Activated naive CD8-positive, alpha-beta T cell treated with anti-CD3 and anti-CD28 coated beads, Interleukin-2, amount 10 ng/mL, durations not matched to agents 7 days and 5 days (primary cell): ENCODE results near the gene PHLDA3. TPM values are rescaled to one million over a fixed set of nuclear protein-coding genes. Genes with fewer than 3 reads are reported as not detected.

Experiments used
- ATAC-seq: fragments of 150-1000 bp; cut with Tn5 transposase; one replicate; pipeline ENCODE4 v1.10.0; 2021; ENCODE audit warnings: low read depth, moderate library complexity
- POLR2A ChIA-PET: fragments of 350-600 bp; sonication (Branson Sonifier 250); formaldehyde crosslinking; loops from one replicate; lab custom pipeline; 2021; ENCODE audit warnings: antibody characterized with exemption; lab: Charles Lee
- DNase-seq: peaks from one replicate; pipeline ENCODE4 v3.0.0; 2021
- H3K27ac Mint-ChIP-seq: one replicate; pipeline ENCODE4 v1.8.0; 2022; ENCODE audit warnings: mild to moderate bottlenecking, mixed read lengths
- H3K27me3 Mint-ChIP-seq: one replicate; pipeline ENCODE4 v1.8.0; 2022; ENCODE audit warnings: mild to moderate bottlenecking, moderate library complexity, mixed read lengths
- H3K36me3 Mint-ChIP-seq: one replicate; pipeline ENCODE4 v1.8.0; 2021; ENCODE audit warnings: mild to moderate bottlenecking, mixed read lengths
- H3K4me1 Mint-ChIP-seq: one replicate; pipeline ENCODE4 v1.8.0; 2021; ENCODE audit warnings: mixed read lengths
- H3K4me3 Mint-ChIP-seq: one replicate; pipeline ENCODE4 v1.8.0; 2022; ENCODE audit warnings: mild to moderate bottlenecking, moderate library complexity, mixed read lengths
- H3K9me3 Mint-ChIP-seq: one replicate; pipeline ENCODE4 v1.8.0; 2021; ENCODE audit warnings: mixed read lengths
- total RNA-seq, 2 experiments: library from RNA; stranded (reverse); gene quantifications; one replicate each; pipeline ENCODE4 v1.2.3, GENCODE V29; 2021

Gene PHLDA3
- total RNA-seq, 2 experiments from 2014 or later, result 11.3 to 13.2 TPM

DNA sequence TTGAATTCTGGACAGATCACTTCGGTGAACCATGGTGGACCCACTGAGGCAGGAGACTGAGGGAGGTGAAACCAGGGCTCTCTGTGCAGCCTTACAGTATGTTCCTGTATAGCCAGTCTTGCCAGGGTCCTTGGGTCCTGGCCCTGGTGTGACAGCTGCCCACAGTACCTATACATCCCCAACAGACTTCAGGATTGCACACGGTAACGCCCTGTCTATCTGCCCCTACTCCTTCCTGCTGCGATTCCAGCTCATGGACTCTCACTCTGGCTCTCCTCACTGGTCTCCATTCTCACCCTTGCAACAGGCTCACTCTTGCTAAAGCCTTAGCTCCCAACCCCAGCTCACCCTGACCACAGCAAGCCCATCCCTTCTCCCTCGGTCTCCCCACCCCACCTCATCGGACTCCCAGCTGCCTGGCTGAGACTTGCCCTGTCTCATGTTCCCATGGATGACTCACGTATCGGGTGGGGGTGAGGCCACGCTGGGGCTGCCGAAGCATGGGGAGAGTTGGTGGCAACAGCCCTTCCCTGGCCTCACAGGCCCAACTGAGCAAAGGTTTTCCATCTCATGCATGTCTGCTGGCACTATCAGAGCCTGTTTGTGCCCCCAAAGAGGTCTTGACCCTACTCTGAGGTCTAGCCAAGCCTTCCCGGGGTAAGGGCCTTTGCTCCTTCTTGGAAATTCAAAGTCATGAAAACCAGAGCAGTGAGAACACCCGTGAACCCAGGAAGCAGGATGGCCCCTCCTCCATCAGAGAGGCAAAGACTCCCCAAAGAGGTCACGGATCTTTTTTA lies 7.1 kb downstream of the PHLDA3 start:
- Mint-ChIP-seq H3K27me3 (peaks cover 15% of the 10 kb centered on the region), H3K9me3 (no peaks in the 10 kb centered on the region), H3K36me3 (peaks cover 3% of the 10 kb centered on the region), H3K4me3 (no peak overlapping the region), H3K27ac (no peak overlapping the region), H3K4me1 (peaks cover 2% of the 10 kb centered on the region)
- ATAC-seq (no peak), DNase-seq (no peak)
- POLR2A ChIA-PET, result no interaction called here

DNA sequence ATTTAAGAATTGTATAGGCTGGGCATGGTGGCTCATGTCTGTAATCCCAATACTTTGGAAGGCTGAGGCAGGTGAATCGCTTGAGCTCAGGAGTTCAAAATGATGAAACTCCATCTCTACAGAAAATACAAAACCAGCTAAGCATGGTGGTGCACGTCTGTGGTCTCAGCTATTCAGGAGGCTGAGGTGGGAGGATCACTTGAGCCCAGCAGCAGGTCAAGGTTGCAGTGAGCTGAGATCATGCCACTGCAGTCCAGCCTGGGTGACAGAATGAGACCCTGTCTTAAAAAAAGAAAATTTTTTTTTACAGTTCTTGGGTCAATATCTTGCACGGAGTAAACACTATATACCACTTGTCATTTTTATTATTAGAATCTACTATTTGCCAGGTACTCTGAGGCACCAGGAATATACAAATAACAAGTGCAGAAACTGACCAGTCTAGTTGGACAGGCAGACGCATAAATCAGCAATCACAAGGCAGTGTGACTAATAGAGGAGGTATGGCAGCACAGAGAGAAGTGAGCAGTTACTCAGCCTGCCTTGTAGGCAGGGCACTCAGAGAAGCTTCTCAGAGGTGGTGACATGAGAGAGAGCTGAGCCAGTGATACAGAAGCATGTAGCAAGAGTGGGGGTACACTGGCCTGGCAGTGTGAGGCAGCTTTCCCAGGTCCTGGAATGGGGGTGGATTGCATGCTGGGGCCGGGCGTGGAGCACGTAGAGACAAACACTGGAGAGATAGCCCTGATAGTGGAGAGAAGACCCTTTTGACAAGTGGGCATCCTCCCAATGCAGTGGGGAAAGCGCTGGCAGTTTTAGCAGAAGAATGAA lies 8.0 kb downstream of the PHLDA3 start:
- Mint-ChIP-seq H3K27ac (no peak overlapping the region), H3K9me3 (no peaks in the 10 kb centered on the region), H3K36me3 (peaks cover 3% of the 10 kb centered on the region), H3K27me3 (peaks cover 17% of the 10 kb centered on the region), H3K4me1 (no peaks in the 10 kb centered on the region), H3K4me3 (no peak overlapping the region)
- POLR2A ChIA-PET, result interaction anchor here (0.6 to 1.4 kb wide), 2 partner anchors 8 to 26 kb away, joined by 3 to 5 read pairs; partner anchors contain the start of gene PHLDA3
- DNase-seq (no peak), ATAC-seq (no peak)

DNA sequence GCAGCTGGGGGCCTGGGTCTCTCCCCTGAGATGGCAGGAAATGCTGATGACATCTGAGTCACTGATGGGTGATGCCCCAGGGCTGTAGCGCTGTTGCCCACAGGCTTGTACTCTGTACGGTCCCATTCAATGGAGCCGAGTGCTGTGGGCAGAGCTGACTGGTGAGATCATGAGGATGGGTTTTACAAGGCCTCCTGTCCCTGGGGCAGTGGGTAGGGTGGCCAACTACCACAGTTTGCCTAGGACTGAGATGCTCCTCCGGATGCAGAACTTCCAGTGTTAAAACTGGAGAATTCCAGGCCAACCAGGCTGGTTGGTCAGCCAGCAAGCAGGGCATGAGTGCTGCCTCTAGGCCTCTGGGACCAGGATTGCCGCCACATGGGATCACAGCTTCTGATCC lies 9.2 kb downstream of the PHLDA3 start:
- Mint-ChIP-seq H3K9me3 (no peaks in the 10 kb centered on the region), H3K36me3 (no peaks in the 10 kb centered on the region), H3K4me3 (no peak overlapping the region), H3K27ac (no peak overlapping the region), H3K27me3 (peaks cover 19% of the 10 kb centered on the region), H3K4me1 (peaks cover 2% of the 10 kb centered on the region)
- POLR2A ChIA-PET, result interaction anchor here (1.4 kb wide), 1 partner anchor 9 kb away, joined by 5 read pairs; the partner anchor contains the start of gene PHLDA3
- DNase-seq (no peak), ATAC-seq (no peak)

DNA sequence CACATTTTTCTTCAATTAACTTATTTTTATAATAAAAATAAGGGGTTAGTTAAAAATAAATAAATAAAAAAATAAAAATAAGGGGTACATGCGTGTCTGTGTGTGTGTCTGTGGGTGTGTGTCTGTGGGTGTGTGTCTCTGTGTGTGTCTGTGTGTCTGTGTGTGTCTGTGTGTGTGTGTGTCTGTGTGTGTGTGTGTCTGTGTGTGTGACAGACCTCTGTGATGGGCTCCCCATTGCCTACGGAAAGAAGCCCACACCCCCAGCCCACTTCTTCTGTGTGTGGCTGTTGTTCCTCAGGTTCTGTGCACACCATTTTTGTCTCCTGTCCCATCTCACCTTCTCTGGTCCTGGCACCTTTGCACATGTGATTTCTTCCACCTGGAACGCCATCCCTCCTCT lies 9.9 kb downstream of the PHLDA3 start:
- Mint-ChIP-seq H3K27me3 (peaks cover 22% of the 10 kb centered on the region), H3K4me3 (no peak overlapping the region), H3K4me1 (peaks cover 7% of the 10 kb centered on the region), H3K9me3 (no peaks in the 10 kb centered on the region), H3K27ac (no peak overlapping the region), H3K36me3 (no peaks in the 10 kb centered on the region)
- ATAC-seq, result no peak
- no peak for DNase-seq
- POLR2A ChIA-PET, result no interaction called here

DNA sequence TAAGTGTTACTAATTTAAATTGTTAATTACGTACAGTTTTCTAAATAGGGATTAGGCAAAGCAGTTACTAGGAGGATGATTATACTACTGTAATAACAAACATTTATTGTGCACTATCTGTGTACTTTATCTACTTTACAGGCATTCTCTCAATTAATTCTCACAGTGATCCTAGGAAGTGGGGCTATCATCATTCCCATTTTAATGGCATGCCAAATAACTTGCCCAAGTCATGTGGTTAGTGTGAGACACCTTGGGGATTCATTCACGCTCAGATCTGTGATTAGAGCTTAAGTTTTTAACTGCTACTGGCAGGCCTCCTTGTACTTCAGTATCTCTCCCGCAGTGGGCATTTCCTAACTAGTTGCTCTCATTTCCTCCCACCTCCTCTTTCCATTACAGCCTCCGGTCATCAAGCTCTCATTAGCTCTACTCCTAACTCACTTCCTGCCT lies 11.5 kb downstream of the PHLDA3 start:
- no peak overlapping the region for H3K27ac Mint-ChIP-seq
- no peak for ATAC-seq
- peaks cover 13% of the 10 kb centered on the region for H3K4me1 Mint-ChIP-seq
- peaks cover 24% of the 10 kb centered on the region for H3K27me3 Mint-ChIP-seq
- H3K36me3 Mint-ChIP-seq, result no peaks in the 10 kb centered on the region
- POLR2A ChIA-PET, result no interaction called here
- no peaks in the 10 kb centered on the region for H3K9me3 Mint-ChIP-seq
- no peak for DNase-seq
- no peak overlapping the region for H3K4me3 Mint-ChIP-seq

DNA sequence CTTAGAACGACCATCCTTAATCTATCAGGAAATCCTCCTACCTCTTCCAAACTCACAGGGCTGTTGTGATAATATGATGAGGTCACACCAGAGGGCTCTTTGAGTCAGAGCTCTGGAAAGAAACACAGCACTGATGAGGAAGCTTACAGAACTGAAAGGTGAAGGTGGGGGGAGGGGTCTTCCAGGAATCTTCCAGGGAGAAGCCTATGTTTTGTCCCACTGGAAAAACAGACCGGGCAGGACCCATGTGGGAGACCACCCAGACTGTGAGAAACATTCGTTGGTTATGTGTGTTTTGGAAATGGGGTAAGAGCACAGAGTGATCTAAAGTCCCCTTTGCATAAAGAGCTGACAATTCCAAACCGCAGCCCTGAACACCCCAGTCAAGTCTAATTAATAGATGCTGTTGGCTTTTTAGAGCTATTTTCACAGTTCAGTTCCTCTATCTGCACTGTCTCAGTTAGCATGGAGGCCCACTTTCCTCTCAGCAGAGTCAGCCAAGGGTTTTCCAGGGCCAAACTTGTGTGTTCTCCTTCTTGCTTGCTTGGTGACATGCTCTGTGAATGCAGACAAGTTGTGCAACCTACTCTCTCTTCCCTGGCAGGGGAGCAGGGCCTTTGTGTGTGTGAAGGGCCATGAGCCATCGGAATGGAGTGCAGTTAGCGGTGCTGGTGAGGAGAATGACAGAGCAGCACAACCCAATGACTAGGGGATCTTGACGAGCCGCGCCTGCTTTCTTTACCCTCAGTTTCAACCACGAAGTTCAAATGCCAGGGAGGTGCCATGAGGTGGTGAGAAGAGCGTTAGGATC lies 12.3 kb downstream of the PHLDA3 start:
- DNase-seq (no peak), ATAC-seq (no peak)
- H3K27ac Mint-ChIP-seq, result no peak overlapping the region
- H3K4me3 Mint-ChIP-seq, result no peak overlapping the region
- no peaks in the 10 kb centered on the region for H3K36me3 Mint-ChIP-seq
- no peaks in the 10 kb centered on the region for H3K9me3 Mint-ChIP-seq
- H3K27me3 Mint-ChIP-seq, result peaks cover 30% of the 10 kb centered on the region
- POLR2A ChIA-PET, result no interaction called here
- H3K4me1 Mint-ChIP-seq, result peaks cover 13% of the 10 kb centered on the region

DNA sequence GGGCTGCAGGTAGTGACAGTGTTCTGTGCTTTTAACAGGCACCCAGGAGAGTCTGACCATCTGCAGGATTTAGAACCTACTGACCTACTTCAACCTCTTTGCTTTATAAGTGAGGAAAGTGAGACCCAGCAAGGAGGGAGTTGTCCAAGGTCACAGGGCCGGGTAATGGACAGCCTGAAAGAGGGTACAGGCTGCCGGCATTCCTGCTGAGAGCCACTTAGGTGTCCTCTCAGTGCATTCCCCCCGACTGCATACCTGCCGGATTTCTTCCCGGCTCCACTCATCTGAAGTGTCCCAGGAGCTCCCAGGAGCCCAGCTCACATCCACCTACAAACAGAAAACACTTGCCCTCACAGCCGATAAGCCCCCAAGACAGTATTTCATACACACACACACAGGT lies 13.9 kb downstream of the PHLDA3 start:
- ATAC-seq (no peak), DNase-seq (no peak)
- Mint-ChIP-seq H3K4me3 (no peak overlapping the region), H3K27ac (no peak overlapping the region), H3K4me1 (peaks cover 16% of the 10 kb centered on the region), H3K27me3 (peaks cover 34% of the 10 kb centered on the region), H3K9me3 (no peaks in the 10 kb centered on the region), H3K36me3 (no peaks in the 10 kb centered on the region)
- POLR2A ChIA-PET, result no interaction called here

DNA sequence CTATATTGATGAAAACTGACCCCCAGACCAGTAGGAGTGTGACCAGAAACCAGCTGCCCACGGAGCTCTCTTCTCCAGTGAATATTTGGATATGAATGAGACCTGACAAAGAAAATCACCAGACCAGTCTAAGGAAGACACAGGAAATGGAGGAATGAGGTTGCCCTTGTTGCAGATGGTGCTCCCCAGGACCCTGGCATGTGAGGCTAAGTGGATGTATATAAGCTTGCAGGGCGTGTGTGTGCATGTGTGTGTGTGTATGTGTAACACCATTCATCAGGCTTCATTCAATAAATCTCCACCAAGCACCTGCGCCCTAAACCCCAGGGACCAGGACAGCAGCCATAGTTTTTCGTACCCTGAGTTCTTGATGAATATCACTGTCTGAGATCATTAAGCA lies 14.4 kb downstream of the PHLDA3 start:
- POLR2A ChIA-PET, result no interaction called here
- H3K27ac Mint-ChIP-seq, result no peak overlapping the region
- H3K27me3 Mint-ChIP-seq, result peaks cover 36% of the 10 kb centered on the region
- peaks cover 18% of the 10 kb centered on the region for H3K4me1 Mint-ChIP-seq
- H3K9me3 Mint-ChIP-seq, result no peaks in the 10 kb centered on the region
- DNase-seq, result no peak
- ATAC-seq, result no peak
- H3K36me3 Mint-ChIP-seq, result no peaks in the 10 kb centered on the region
- no peak overlapping the region for H3K4me3 Mint-ChIP-seq

DNA sequence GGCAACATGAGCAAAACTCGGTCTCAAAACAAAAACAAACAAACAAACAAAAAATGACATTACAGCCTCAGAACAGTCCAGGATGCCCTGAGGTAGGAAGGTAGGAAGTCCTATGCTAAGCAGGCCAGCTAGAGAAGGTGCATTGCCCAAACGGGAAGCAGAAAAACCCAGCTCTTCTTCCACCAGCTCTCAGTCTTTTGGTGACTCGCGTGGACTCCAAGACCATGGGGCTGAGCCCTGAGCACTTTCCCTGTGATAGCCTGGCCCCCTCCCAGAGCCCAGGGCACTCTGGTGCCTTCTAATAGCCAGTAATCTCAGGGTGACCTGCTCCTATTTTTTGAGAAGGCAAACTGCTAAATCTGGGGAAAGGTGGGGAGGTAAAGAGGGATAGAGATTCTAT lies 16.1 kb downstream of the PHLDA3 start:
- H3K9me3 Mint-ChIP-seq, result no peaks in the 10 kb centered on the region
- ATAC-seq, result no peak
- DNase-seq, result no peak
- no peaks in the 10 kb centered on the region for H3K36me3 Mint-ChIP-seq
- H3K4me1 Mint-ChIP-seq, result peaks cover 20% of the 10 kb centered on the region
- H3K27ac Mint-ChIP-seq, result no peak overlapping the region
- H3K4me3 Mint-ChIP-seq, result no peak overlapping the region
- POLR2A ChIA-PET, result no interaction called here
- peaks cover 35% of the 10 kb centered on the region for H3K27me3 Mint-ChIP-seq

DNA sequence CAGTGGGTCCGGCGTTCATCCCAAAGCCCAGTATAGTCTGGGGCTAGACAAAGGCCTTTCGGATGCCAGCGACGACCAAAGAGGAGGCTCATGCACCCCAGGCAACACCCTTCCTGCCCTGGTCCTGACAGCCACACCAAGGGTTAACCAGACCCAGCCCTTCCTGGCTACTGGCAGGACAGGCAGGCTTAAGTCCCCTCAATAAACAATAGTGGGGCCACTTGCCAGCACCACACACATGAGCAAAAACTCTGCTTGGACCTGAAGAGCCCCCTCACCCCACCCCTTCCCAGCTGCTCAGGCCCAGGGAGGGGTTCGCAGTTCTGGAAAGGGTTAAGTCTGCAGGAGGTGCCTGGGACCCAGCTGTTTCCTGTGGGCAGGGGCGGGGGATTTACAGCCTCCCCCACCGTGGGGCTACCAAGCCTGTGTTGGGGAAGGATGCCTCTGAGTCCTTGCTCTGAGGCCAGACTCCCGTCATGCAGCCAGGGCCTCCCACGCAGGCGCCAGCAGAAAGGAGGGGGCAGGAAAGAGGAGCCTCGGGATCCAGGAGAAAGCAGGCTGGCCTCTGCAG lies 18.2 kb downstream of the PHLDA3 start:
- no peak overlapping the region for H3K4me3 Mint-ChIP-seq
- no peaks in the 10 kb centered on the region for H3K36me3 Mint-ChIP-seq

DNA sequence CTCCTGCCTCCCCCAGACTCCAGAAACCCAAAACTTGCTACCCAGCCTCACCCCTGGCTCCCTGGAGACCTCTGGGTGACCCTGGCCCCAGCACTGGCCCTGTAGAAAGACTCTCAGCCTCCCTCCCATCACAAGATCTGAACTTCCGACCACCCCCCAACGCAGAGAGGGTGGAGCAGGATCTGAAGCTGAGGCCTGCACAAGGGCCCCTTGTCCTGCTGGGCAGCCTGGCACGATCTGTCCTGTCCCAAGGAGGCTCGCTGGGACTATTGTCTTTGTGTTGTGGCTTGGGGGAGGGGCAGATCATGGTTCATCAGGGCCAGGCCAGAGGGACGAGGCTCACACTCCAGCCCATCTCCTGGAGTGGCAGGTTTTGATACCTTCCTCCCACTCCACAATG lies 20.0 kb downstream of the PHLDA3 start:
- POLR2A ChIA-PET, result interaction anchor here (1.4 to 1.8 kb wide), 2 partner anchors 13 to 20 kb away, joined by 5 to 14 read pairs; partner anchors contain the start of gene PHLDA3
- no peak overlapping the region for H3K4me3 Mint-ChIP-seq
- peaks cover 35% of the 10 kb centered on the region for H3K27me3 Mint-ChIP-seq
- no peaks in the 10 kb centered on the region for H3K9me3 Mint-ChIP-seq
- DNase-seq (no peak), ATAC-seq (no peak)
- peaks cover 12% of the 10 kb centered on the region for H3K4me1 Mint-ChIP-seq
- no peak overlapping the region for H3K27ac Mint-ChIP-seq
- no peaks in the 10 kb centered on the region for H3K36me3 Mint-ChIP-seq

More for the DNA sequence above, 18.2 kb downstream of the PHLDA3 start:
- ATAC-seq (no peak), DNase-seq (no peak)
- H3K9me3 Mint-ChIP-seq, result no peaks in the 10 kb centered on the region
- H3K27me3 Mint-ChIP-seq, result peaks cover 34% of the 10 kb centered on the region
- peaks cover 20% of the 10 kb centered on the region for H3K4me1 Mint-ChIP-seq
- POLR2A ChIA-PET, result interaction anchor here (0.6 kb wide), 1 partner anchor 13 kb away, joined by 3 read pairs; no protein-coding TSS in a partner anchor
- H3K27ac Mint-ChIP-seq, result no peak overlapping the region

DNA sequence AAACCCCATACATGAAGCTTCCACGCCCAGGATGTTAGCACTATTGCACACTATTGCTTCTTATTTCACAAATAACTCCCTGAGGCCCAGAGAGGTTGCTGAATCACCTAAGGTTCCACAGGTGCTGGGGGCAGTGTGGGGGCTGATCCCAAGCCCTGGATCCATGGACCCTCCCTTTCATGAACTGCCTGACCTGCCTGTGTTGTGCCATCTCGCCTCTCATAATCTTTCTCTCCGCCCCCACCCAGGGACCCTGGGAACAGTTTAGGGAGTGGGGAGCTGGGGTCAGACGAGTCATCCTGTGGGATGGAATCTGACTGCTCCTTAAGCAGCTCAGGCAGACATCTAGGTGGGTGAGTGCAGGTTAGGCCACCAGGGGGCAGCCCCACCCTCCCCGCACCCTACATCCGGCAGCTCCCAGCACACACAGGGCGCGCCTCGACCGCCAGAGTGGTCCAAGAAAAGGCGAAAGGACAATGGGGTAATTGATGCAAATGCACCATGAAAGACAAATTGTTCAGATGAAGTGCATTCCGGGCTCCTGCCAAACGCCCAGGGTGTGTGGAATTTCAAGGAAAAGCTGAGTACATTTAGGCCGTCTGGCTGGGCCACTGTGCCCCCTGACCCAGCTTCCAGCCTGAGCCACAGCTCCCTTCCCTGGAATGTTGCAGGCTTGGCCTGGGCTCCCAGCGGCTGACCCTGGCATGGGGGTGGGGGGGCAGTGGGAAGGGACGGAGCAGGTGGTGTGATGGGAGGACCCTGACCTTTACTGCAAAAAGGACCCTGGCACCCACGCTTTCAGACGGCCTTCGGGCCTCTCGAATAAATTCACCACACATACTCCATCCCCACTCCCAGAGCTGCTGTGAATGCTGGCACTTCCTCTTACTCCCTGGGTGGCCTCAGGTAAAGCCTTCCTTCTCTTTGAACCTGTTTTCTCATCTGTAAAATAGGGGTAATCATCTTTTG lies 20.8 kb downstream of the PHLDA3 start:
- ATAC-seq (peak; percentile 96), DNase-seq (peak; percentile 74)
- peaks cover 41% of the 10 kb centered on the region for H3K27me3 Mint-ChIP-seq
- no peaks in the 10 kb centered on the region for H3K36me3 Mint-ChIP-seq
- H3K4me1 Mint-ChIP-seq, result peaks cover 10% of the 10 kb centered on the region
- POLR2A ChIA-PET, result interaction anchor here (0.9 to 1.8 kb wide), 5 partner anchors 12 to 65 kb away, joined by 4 to 14 read pairs (median 5); partner anchors contain the start of gene PHLDA3
- H3K4me3 Mint-ChIP-seq, result no peak overlapping the region
- H3K9me3 Mint-ChIP-seq, result no peaks in the 10 kb centered on the region
- no peak overlapping the region for H3K27ac Mint-ChIP-seq
